ENCODE measurements around the gene UNC13A. TPM values are rescaled to one million over a fixed set of nuclear protein-coding genes. Genes with fewer than 3 reads are reported as not detected.

Gene UNC13A
- polyA plus RNA-seq, 1 of the 3 experiments (the other 2 are of a cell fraction) = 0.38 TPM

DNA sequence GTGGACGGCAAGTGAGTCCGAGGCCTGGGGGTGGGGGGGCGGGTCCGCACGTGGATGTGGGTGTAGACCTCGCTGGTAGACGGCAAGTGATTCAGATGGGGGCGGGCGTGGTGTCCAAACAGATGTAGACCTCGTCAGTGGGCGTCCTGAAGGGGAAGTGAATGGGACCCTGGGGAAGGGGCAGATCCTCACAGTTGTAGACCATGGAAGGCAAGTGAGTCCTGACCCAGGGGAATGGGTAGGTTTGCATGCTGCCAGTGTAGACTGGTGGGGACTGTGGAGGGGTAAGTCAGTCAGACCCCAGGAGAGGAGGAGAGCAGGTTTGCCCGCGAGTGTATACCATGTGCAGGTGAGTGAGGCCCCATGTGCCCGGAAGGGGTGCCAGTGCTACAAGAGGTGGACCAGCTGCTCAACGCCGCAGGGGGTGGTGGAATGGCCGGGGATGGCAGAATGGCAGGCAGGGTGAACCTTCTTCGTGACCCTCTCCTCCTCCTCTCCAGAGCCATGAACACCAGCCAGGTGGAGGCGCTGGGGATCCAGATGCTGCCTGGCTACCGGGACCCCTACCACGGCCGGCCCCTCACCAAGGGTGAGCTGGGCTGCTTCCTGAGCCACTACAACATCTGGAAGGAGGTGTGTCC is 110.6 kb downstream of the UNC13A start:
- Histone ChIP-seq H3K9me3 (no peaks in the 10 kb centered on the region), H4K20me1 (ENCODE audit: insufficient read depth) (0 out of 2 replicates have a peak, but pooled peaks cover 3% of the 10 kb centered on the region), H2AFZ (ENCODE audit: low read depth) (no peak overlapping the region), H3K36me3 (replicated peaks in 1 of 2; ENCODE audit: control insufficient read depth in 1 of 2, insufficient read depth in 2 of 2, low read length in 1 of 2) (peaks cover 12 to 17% of the 10 kb centered on the region in 2 experiments), H3K27me3 (ENCODE audit: insufficient read depth) (no peaks in the 10 kb centered on the region), H3K4me2 (no peak overlapping the region), H3K27ac (ENCODE audit: low read depth in 2 of 2, low read length in 1 of 2) (no peak overlapping the region), H3F3A (replicated peaks; ENCODE audit: insufficient read depth) (peaks cover 11% of the 10 kb centered on the region), H3K4me3 (ENCODE audit: low read depth in 2 of 2, low read length in 1 of 2) (no peak overlapping the region), H3K79me2 (ENCODE audit: insufficient read depth) (no peaks in the 10 kb centered on the region), H3K9me2 (no peaks in the 10 kb centered on the region), H3K4me1 (ENCODE audit: control insufficient read depth in 1 of 2, insufficient read depth in 2 of 2, low read depth in 1 of 2, low read length in 1 of 2) (no peaks in the 10 kb centered on the region), H3K9ac (no peak overlapping the region)
- DNase-seq = no peak
- 97% methylated on average over 16 of the region's 22 CpGs for WGBS (ENCODE audit: low lambda C conversion rate)
- ChIA-PET POLR2A (interaction anchor here (0.5 kb wide), 1 partner anchor 10 kb away, joined by 5 read pairs; no protein-coding TSS in a partner anchor), CTCF (interaction anchor here (0.6 kb wide), 1 partner anchor 41 kb away, joined by 3 read pairs; no protein-coding TSS in a partner anchor)
- TF ChIP-seq POLR2AphosphoS5 (IDR thresholded peaks at IDR 0.05; ENCODE audit: low read depth, low read length) (no peak), FOSL2 (IDR thresholded peaks at IDR 0.05; ENCODE audit: borderline replicate concordance, low read depth) (no peak), EP300 (IDR thresholded peaks at IDR 0.05; ENCODE audit: borderline replicate concordance in 1 of 2, low read depth in 1 of 2, low read length in 1 of 2) (no peak), RAD21 (IDR thresholded peaks at IDR 0.05; ENCODE audit: low read length) (no peak), JUND (IDR thresholded peaks at IDR 0.05) (no peak), TCF12 (IDR thresholded peaks at IDR 0.05) (no peak), NRF1 (IDR thresholded peaks at IDR 0.05; ENCODE audit: low read depth, low read length) (no peak), RCOR1 (IDR thresholded peaks at IDR 0.05; ENCODE audit: low read length) (no peak), FOXJ3 (CRISPR knock-in tag; IDR thresholded peaks at IDR 0.05) (no peak), YY1 (IDR thresholded peaks at IDR 0.05; ENCODE audit: low read depth) (no peak), SMC3 (IDR thresholded peaks at IDR 0.05; ENCODE audit: low read depth, low read length) (no peak), NFIC (IDR thresholded peaks at IDR 0.05; ENCODE audit: borderline replicate concordance) (no peak), USF2 (IDR thresholded peaks at IDR 0.05; ENCODE audit: borderline replicate concordance, low read depth, low read length) (no peak)
- TF ChIP-seq, protein P1, sequence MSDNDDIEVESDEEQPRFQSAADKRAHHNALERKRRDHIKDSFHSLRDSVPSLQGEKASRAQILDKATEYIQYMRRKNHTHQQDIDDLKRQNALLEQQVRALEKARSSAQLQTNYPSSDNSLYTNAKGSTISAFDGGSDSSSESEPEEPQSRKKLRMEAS (IDR thresholded peaks at IDR 0.05; ENCODE audit: low read depth) = no peak
- TF ChIP-seq, protein P2, sequence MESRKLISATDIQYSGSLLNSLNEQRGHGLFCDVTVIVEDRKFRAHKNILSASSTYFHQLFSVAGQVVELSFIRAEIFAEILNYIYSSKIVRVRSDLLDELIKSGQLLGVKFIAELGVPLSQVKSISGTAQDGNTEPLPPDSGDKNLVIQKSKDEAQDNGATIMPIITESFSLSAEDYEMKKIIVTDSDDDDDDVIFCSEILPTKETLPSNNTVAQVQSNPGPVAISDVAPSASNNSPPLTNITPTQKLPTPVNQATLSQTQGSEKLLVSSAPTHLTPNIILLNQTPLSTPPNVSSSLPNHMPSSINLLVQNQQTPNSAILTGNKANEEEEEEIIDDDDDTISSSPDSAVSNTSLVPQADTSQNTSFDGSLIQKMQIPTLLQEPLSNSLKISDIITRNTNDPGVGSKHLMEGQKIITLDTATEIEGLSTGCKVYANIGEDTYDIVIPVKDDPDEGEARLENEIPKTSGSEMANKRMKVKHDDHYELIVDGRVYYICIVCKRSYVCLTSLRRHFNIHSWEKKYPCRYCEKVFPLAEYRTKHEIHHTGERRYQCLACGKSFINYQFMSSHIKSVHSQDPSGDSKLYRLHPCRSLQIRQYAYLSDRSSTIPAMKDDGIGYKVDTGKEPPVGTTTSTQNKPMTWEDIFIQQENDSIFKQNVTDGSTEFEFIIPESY (IDR thresholded peaks at IDR 0.05; ENCODE audit: borderline replicate concordance, low read depth) = no peak
